NCI-H1436 (cell line): Measurements from ENCODE around the gene KIF26B.

Experiments used
- DNase-seq: peaks from one replicate; lab custom pipeline; 2025; lab: John Stamatoyannopoulos, UW

Gene KIF26B

DNA sequence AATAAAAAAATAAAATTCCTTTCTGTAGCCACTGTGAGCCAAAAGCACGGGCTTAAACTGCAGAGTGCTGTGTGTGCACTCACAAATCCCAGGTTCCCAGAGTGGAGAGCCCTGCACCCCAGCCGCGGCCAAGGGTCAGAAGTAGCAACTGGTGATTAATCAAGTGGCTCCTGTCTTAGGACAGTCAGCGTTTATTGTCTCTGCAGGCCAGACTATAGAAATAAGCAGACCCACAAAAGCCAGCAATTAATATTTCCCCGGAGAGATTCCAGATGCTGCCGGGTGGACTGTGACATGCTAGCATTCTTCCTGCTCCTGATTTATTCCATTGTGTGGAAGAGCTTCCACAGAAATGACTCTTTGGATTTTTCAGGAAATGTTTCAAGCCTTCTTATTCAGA lies 412.2 kb downstream of the KIF26B start:
- DNase-seq: no peak

DNA sequence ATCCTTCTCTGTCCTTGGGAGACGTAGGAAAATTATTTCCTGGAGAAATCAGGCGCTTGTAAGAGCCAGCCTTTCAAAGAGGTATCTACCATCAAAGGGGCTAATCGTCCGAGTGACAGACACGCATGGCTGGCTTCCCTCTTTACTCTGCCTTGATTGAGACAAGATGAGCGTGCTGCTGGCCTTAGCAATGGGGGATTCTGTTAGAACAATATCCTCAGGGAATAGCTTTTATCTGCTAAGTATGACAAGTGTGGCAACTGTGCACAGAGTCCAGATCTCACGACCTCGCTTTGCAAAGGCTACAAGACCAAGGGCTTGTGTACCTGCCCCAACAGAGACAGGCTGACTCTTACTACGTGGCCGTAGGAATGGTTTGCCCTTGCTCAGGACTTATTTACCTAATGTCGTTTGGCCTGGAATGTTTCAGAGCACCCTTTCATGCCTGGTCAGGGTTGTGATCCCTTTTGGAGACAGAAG lies 417.1 kb downstream of the KIF26B start:
- no peak for DNase-seq

DNA sequence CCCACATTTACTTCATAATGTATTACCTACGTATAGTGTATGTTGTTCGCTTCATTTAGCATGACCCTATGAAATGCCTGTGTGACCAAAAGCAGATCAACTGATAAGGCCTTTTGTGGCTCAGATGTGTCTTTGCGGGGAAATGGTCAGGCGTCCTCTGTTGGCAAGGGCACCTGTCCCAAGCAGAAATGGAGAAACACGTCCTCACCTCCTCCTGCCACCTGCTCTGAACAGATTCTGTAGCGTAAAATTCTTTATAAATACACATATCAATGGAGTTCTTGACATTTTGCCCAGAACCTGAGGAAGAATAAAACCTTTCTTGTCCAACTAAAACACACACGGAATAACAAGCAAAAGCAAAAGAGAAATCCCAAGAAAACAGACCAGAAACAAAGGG lies 417.9 kb downstream of the KIF26B start:
- DNase-seq: no peak

DNA sequence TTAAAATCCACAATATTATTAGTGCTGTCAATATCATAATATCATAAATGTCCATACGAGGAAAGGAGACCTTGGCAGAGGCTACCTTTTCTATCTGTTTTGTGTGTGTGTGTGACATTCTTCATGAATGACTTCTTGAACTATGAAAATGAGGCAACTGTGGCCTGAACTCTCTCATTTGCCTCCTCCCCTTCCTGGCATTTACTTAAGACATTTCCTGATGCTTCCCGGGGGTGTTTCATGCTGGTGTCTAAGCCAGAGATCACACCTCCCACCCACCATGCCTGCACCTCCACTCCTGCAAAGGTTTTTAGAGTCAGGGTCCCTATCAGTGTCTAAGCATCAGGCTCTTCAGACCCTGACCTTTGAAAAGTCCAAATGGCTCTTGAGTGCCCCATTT lies 420.9 kb downstream of the KIF26B start:
- no peak for DNase-seq

DNA sequence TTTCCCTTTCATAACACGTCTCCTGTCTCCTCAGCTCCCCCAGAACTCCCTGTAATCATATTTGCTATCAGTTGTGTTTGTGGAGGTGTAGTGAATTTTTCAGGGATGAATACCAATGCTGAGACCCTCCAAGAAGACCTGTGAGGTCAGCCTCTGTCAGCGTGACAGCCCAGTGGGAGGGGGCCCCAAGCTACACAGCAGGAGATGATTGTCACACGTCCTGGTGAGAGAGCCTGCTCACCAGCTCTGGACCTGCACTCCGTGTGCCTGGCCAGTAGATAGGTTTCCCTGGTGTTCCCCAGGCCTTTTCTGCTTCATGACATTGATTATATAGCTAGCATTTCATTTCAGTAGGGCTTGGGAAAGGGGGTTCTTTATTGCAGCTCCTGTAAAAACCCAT lies 421.5 kb downstream of the KIF26B start:
- no peak for DNase-seq

DNA sequence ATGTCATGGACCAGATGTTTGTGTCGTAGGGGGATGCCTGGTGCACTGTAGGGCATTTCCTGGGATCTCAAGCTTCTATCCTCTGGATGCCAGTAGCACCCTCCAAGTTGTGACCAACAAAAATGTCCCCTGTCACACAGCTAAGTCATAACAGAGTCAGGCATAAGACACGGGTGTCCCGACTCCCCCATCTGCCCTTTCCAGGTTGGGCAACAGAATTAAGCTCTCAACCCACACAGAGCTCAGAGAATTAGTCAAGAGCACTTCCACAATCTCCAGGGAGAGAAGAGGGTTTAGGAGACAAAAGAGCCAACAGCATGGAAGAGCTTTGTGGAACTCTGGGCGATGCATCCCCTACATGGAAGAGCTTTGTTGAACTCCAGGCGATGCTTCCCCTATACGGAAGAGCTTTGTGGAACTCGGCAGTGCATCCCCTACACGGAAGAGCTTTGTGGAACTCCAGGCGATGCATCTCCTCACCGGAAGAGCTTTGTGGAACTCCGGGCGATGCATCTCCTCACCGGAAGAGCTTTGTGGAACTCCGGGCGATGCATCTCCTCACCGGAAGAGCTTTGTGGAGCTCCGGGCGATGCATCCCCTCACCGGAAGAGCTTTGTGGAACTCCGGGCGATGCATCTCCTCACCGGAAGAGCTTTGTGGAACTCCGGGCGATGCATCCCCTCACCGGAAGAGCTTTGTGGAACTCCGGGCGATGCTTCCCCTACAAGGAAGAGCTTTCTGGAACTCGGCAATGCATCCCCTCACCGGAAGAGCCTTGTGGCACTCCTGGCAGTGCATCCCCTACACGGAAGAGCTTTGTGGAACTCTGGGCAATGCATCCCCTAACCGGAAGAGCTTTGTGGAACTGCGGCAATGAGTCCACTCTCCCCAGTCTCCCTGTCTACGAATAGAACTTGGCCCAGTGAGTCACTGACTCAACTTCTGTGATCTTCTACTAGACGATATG lies 422.7 kb downstream of the KIF26B start:
- no peak for DNase-seq

DNA sequence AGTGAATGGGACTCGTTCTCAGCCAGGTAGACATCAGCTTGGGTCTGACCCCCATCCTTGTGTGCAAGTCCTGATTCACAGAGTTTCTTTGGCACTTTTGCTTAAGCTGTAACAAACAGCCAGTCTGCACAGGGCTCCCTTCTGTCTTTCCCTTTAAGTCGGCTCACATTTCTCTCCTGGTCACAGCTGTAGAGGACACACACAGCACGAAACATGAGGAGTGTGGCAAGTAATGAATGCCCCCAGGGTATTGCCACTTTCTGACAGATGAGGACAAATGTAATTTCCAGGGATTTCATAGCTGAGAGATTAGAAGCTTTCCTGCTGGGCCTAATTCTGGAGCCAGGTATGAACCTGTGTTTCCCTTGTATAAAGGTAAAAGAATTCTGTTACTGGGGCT lies 423.5 kb downstream of the KIF26B start:
- DNase-seq: no peak

DNA sequence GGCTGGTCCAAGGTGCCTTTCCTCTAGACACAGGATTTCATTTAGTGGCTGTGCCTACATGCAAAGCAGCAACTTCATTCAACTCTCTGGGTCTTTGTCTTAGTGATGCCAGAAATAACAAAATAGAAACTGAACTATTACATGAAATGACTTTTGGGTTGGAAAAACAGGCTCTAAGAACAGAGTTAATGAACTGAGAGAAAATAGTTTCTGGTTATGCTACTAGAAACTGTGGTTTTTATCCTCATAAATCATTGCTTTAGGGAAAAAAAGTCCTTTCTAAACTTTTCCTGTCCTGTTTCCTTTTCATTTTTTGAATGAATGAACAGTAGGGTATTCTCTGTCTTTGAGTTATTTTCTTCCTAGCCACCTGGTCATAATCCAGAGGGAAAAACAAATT lies 424.0 kb downstream of the KIF26B start:
- DNase-seq: no peak

DNA sequence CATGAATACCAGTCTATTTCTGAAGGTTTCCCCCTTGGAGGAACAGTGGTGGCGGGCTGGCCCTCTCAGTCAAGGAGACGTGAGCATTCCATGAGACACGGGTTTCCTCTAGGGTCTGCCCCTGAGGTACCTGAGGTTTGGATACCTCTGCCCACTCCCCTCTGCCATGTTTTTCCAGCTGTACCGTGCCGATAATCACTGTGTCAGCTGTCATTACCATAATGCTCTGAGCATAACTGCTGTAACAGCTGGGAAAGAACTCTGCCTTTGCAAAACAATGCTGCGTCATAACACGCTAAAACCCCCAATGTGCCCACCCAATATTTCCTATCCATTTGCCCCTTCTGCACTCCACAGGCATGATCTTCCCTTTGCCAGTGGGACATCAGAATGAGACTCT lies 425.1 kb downstream of the KIF26B start:
- DNase-seq: no peak

DNA sequence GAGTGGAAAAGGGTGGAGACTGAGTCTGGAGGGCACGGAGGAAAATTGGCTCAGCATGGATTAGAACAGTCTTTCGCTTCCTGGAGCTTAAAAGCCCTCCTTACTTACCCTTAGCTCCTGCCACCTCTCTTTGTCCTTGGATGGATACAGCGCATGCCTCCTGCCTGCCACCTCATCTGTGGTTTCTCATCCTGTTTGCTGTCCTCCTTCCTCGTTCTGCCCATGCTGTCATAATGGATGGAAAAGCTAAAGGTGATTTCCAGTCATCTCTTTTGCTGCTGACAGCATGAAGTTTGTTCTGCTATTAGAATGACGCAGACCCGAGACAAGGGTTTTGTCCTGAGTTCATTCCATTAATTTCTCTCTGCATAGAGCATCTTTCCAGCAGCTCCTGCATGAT lies 425.9 kb downstream of the KIF26B start:
- DNase-seq: no peak

DNA sequence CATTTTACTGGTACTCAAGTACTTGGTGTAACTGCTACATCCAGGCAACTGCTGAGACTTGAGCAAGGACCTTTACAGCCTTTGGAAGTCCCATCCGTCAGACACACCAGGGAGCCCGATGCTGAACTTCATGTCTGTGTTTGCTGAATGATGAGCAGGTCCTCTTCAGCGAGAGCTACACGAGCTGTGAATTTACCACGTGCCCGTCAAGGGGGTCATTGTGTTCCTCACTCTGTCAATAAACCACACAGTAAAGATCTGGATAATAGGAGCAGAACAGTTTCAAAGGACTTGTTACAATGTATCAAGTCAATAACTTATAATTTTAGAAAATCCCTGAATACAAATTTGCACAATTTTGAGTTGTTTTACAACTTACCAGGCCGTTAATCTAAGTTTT lies 427.2 kb downstream of the KIF26B start:
- no peak for DNase-seq

DNA sequence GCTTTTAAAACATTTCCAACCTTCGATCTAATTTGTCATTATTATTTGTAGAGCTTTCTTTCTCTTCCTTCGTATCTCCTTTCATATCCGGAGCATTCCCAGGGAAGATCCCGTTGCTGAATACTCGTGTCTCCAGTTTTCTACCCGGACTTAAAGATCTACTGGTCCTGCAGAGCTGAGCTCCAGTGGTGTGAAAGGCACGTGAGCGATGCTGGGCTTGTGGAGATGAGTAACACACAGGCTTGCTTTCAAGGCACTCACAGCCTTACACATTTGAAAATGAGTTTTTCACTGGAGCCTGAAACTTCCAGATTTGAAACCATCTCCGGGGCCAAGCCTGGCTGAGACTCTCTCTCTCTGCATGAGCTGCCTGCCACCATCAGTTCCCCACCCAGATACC lies 428.3 kb downstream of the KIF26B start:
- no peak for DNase-seq

DNA sequence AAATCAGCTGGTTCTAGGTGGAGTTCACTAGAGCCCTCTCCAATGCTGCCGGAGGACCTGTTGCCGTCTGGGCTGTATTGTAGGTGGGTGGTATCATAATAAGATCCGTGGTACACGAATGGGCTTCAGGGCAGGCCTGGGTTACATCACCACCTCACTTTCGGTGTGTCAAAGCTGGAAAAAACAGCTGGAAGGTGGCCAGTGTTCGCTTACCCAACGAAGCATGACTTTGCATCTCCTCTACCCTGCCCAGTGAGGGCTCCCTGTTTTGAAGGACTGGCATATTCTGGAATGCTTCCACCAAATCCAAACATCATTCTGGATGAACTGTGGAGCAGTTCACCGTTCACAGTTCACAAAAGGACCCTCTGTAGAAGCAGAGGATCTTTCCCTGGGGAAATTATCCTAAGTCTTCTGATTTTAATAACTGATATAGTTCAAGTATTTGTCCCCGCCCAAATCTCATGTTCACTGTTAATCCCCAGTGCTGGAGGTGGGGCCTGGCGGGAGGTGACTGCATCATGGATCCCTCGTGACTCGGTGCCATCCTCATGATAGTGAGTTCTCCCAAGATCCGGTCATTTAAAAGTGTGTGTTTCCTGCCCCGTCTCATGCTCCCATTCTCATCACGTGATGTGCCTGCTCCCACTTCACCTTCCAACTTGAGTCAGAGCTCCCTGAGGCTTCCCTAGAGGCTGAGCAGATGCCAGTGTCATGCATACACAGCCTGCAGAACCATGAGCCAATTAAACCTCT lies 429.0 kb downstream of the KIF26B start:
- DNase-seq: no peak

DNA sequence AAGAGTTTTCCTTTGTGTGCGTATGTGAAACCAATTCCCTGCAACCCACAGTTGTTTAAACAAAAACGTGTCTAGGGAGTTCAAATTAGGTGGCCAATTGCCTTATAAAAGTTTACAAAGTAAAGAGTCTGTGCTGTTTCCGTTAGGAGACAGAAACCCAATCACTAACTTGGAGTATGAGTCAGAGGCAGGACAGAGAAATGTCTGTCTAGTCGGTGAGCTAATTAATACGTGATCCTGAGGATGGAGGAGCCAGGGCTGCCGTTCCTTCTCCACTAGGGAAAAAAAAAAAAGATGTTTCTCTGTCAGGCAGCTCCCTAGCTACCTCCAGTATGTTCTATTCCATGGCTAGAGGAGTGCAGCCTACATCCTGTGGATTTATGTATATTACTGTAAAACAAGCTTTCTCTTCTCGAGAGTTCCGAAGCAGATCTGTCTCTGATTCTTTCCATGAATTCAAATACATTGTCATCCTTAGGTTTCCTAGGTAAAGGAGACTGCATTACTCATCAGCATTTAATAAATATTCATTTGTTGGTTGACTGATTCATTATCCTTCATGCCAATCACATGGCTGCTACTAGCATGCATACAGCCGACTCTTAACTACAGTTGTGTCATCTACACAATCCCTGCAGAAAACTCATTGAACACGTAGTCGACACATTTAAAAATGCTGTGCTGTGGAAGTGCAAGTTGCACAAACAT lies 430.6 kb downstream of the KIF26B start:
- no peak for DNase-seq

DNA sequence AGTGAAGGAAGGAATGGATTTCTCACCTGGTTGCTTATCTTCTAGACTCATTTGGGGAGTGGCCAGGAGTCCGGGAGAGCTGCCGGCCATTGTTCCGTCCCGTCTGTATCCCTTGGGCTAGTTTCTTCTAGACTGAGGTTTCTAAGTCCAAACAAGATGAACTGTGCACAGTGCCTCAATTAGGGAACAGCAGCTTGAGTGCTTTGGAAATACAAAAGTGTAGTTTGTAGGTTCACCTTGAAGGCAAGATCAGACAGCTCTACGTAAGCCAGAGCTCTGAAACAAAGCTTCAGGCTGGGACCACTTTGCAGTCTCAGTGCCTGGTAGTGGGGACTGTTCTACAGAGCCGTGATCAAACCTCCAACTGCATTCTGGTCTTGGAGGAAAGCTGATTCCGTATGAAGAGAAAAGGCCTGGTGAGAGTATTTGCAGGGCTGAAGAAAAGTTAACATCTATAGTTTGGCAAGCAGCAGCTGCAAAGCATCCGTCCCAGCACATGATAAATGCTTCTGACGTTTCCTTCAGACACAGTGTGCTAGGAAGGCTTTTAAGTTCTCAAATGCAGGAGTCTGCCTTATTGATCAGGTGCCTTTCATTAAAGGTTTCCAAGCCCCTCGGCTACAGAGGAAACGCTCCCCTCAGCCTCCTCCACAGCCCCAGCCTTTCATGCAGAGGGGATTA lies 432.8 kb downstream of the KIF26B start:
- DNase-seq: no peak

DNA sequence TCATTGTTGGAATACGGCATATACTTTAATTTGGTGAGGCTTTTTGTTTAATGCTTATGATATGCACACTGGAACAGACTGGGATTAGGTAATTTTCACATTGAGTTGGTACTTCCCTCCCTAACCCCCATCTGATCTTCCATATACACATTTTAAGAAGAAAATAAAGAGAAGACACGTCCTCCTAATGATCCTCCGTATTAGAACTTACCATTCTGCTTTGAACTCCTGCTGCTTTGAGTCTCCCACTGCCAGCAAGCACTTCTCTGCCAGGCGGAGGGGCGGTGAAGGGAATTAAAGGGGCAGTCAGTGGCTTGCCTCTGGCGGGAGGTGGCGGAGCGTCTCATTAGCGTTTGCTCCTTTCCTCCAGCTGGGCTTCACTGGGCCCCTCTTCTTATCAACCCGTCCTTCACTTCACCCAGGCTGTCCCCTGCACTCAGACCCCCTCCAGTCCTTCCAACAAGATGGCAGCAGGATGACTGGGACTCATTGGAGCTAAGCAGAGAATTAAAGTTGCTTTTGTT lies 433.4 kb downstream of the KIF26B start:
- DNase-seq: no peak

DNA sequence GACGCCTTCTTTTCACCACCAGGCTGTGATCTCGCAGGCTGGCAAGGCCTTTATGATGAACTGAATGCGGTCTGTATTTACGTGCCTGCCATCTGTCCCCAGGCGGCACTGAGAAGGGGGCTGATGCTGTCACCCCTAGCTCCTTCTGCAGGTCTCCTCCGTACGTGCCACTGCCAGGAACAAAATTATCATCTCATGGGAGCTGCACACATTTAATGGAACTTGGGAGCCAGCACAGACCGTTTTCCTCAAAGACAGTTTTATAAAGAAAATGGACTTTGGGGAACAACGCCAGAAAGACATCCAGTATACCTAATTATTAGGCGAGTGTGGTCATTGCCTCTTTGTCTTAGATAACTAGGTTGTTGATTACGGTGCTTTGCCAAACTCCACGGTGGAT lies 434.5 kb downstream of the KIF26B start:
- no peak for DNase-seq

DNA sequence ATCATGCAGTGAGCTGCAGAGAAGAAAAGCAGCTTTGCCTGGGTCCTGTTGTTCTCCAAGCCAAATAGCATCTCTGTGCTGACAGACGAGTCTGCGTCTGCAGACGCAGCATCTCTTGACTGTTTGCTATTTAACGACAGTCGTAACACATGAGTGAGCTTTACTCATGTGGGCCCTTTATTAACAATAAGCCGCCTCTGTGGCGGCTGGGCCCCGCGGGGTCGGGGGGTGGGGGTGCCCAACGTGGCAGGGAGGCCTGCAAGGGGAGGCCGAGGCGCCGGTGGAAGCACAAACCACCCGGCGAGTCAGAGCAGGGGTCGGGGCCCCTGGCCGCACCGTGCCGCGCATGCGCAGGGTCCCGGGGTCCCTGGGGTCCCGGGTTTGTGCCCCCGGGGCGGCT lies 435.1 kb downstream of the KIF26B start:
- DNase-seq: no peak

DNA sequence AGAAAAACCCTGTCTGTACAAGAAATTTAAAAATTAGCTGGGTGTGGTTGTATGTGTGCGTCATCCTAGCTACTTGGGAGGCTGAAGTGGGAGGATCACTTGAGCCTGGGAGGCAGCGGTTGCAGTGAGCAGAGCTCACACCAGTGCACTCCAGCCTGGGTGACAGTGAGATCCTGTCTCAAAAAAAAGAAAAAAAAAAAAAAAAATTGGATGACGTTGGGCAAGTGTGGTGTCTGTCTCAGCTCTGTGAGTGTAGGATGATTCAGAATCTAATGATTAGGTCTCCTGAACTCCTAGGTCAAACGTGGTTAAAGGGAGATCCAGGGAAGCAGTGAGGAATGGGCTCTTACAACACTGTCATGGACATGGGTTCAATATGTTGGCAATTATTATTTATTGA lies 435.9 kb downstream of the KIF26B start:
- no peak for DNase-seq

DNA sequence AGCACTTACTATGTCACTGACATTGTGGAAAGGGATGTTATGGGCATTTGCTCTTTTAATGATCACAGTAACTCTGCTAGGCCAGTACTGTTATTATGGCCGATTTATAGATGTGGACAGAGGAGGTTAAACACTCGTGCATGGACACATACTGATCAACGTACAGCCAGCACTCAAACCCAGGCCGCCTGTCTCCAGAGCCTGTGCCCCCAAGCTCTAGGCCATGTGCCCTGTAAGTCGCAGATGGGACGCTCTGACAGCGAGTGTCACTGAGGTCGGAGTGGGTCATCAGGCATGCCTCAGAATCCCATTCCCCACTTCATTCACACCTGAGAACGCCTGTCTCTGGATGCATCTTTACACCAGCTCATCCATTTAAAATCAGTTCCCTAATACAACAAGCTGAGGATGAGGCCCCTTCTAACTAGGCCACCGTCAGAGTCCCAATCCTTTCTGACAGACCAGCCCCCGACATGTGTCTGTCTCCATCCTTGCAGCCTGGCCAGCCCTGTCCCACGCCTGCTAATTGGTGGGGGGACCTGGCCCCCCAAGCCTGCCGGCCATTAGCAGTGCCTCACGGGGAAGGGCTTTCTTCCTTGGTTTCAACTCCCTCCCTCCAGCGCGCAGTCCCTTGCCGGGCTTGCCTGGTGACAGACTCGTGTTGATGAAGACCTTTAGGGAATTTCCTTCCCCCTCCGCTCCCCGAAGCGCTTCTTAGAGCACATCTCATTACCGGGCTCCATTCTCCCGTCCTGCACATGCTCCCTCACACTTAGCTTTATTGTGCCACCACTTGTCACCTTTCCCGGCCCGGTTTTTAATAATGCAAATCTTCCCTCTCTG lies 436.8 kb downstream of the KIF26B start:
- DNase-seq: no peak

DNA sequence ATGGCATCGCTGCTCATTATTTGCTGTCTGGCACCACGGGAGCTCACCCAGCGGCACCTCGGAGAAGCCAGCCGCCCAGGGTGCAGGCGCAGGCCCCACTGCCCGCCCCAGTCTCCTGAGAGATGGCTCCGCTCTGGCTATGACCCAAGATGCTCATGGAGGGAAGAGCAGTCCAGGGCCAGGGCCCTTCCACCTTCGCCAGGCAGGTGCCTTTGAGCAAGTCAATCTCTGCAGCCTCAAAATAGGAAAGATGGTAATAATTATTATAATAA lies 437.3 kb downstream of the KIF26B start:
- no peak for DNase-seq
